Measurements from ENCODE around the gene ST8SIA4.
"Not testable (repeated sequence)": the region's sequence is repeated elsewhere in the genome, so short reads cannot be mapped to it uniquely, and the experiment has no call there.

ST8SIA4 gene

GRCh38 chr5:100828071-100828897 lies 74.8 kb downstream of the ST8SIA4 start:
- no peak for DNase-seq

- no peak for DNase-seq
Measured at GRCh38 chr5:100827481-100827889, 75.6 kb downstream of the ST8SIA4 start.

- no peak for DNase-seq
Measured at GRCh38 chr5:100826133-100826532, 76.9 kb downstream of the ST8SIA4 start.

- no peak for DNase-seq
Measured at GRCh38 chr5:100824635-100825034, 78.4 kb downstream of the ST8SIA4 start.

GRCh38 chr5:100823812-100824211 lies 79.3 kb downstream of the ST8SIA4 start:
- no peak for DNase-seq

- no peak for DNase-seq
Measured at GRCh38 chr5:100821751-100822150, 81.3 kb downstream of the ST8SIA4 start.

- no peak for DNase-seq
Measured at GRCh38 chr5:100818340-100818739, 84.7 kb downstream of the ST8SIA4 start.

GRCh38 chr5:100803397-100803796 lies 99.7 kb downstream of the ST8SIA4 start:
- no peak for DNase-seq

GRCh38 chr5:100802208-100802607 lies 100.9 kb downstream of the ST8SIA4 start:
- no peak for DNase-seq

GRCh38 chr5:100800562-100800961 lies 102.5 kb downstream of the ST8SIA4 start:
- no peak for DNase-seq

GRCh38 chr5:100799166-100799565 lies 103.9 kb downstream of the ST8SIA4 start:
- no peak for DNase-seq

GRCh38 chr5:100797861-100798260 lies 105.2 kb downstream of the ST8SIA4 start:
- no peak for DNase-seq

GRCh38 chr5:100796851-100797250 lies 106.2 kb downstream of the ST8SIA4 start:
- no peak for DNase-seq

- DNase-seq: no peak
Measured at GRCh38 chr5:100794844-100795243, 108.2 kb downstream of the ST8SIA4 start.

- DNase-seq: no peak
Measured at GRCh38 chr5:100794218-100794617, 108.9 kb downstream of the ST8SIA4 start.

- no peak for DNase-seq
Measured at GRCh38 chr5:100792781-100793180, 110.3 kb downstream of the ST8SIA4 start.

- no peak for DNase-seq
Measured at GRCh38 chr5:100791391-100791790, 111.7 kb downstream of the ST8SIA4 start.

- DNase-seq: no peak
Measured at GRCh38 chr5:100790951-100791350, 112.1 kb downstream of the ST8SIA4 start.

GRCh38 chr5:100790170-100790665 lies 112.9 kb downstream of the ST8SIA4 start:
- DNase-seq: no peak

- DNase-seq: no peak
Measured at GRCh38 chr5:100789694-100790093, 113.4 kb downstream of the ST8SIA4 start.

- DNase-seq: no peak
Measured at GRCh38 chr5:100788417-100788816, 114.7 kb downstream of the ST8SIA4 start.

- no peak for DNase-seq
Measured at GRCh38 chr5:100787648-100788047, 115.4 kb downstream of the ST8SIA4 start.

- not testable (repeated sequence) for DNase-seq
Measured at GRCh38 chr5:100785536-100785935, 117.5 kb downstream of the ST8SIA4 start.

- no peak for DNase-seq
Measured at GRCh38 chr5:100780376-100780870, 122.7 kb downstream of the ST8SIA4 start.

Data from activated T-cell treated with anti-CD3 and anti-CD28 coated beads for 4 hours (primary cell).